ENCODE results near the gene OR8D4.

Gene OR8D4

DNA sequence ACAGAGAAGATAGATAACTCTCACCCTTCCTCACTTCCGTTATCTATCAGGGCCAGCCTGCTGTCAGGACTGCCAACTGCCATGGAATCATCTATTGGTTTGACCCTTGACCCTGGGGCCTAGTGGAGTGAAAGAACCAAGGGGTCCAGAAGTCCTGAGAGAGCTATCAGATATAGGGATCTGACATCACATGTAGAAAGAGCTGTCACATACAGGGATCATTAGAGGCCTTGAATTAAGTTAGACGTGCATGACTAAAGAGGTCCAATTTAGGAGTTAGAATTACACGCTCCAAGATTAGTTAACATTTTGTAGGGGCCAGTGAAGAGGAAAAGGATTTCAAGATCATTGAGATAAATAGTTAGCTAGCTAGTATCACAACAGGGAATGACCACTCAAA lies 16.4 kb upstream of the OR8D4 start, which contains the start of gene TMEM225:
Gene TMEM225, minus strand, starts transcription at position 101 of the 400 bp plus-strand sequence. CDS start 245 bp downstream, outside the sequence.
- H3K4me3 ChIP-seq (ENCODE audit: control insufficient read depth, low read depth, low read length): no peak within 1 kb of the TSS

DNA sequence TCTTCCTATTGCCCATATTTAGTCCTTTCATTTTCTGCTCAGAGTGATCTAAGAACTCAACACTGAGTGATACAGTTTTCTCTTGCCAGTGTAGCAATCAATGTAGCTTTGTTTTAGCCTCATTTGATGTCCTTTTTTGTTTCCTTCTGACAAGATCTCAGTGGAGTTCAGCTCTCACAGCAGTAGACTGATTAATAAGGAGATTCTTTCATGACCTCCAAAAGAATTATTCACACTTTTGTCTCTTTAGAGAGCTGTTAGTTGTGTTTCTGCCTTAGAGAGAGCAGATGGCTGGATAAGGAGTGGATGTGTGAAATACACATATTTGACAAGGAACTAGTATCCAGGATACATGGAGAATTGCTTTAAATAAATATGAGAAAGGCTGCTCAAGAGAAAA lies 9.9 kb upstream of the OR8D4 start:
- TF ChIP-seq, protein P1, sequence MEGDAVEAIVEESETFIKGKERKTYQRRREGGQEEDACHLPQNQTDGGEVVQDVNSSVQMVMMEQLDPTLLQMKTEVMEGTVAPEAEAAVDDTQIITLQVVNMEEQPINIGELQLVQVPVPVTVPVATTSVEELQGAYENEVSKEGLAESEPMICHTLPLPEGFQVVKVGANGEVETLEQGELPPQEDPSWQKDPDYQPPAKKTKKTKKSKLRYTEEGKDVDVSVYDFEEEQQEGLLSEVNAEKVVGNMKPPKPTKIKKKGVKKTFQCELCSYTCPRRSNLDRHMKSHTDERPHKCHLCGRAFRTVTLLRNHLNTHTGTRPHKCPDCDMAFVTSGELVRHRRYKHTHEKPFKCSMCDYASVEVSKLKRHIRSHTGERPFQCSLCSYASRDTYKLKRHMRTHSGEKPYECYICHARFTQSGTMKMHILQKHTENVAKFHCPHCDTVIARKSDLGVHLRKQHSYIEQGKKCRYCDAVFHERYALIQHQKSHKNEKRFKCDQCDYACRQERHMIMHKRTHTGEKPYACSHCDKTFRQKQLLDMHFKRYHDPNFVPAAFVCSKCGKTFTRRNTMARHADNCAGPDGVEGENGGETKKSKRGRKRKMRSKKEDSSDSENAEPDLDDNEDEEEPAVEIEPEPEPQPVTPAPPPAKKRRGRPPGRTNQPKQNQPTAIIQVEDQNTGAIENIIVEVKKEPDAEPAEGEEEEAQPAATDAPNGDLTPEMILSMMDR (IDR thresholded peaks at IDR 0.05; ENCODE audit: control insufficient read depth, insufficient read depth, low read depth, low read length, missing control alignments): no peak
- no peak overlapping the region for H3K4me3 ChIP-seq (ENCODE audit: control insufficient read depth, low read depth, low read length)
- DNase-seq (ENCODE audit: low read depth): no peak

More for the DNA sequence above, 16.4 kb upstream of the OR8D4 start, which contains the start of gene TMEM225:
- DNase-seq (ENCODE audit: low read depth): no peak
- TF ChIP-seq, protein P1 (IDR thresholded peaks at IDR 0.05; ENCODE audit: control insufficient read depth, insufficient read depth, low read depth, low read length, missing control alignments): no peak

DNA sequence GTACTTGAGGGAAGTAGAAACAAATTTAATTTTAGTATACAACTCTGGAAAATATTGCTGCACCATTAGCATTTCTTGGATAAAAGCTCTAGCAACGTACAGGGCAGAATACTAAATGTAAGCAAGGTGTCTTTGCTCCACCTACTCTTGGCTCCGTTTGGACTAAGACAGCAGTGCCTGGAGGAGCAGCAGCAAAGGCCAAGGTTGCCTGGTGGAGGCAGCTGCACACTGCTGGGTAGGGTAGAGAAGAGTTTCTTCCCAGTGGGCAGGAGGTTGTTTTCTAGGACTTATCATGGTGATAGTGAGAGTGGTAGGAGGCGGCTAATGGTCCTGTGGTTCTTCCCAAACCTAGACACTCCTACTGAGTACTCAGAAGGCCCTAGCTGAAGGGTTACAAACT lies 2.2 kb upstream of the OR8D4 start:
- DNase-seq (ENCODE audit: low read depth): no peak
- no peak overlapping the region for H3K4me3 ChIP-seq (ENCODE audit: control insufficient read depth, low read depth, low read length)
- TF ChIP-seq, protein P1 (IDR thresholded peaks at IDR 0.05; ENCODE audit: control insufficient read depth, insufficient read depth, low read depth, low read length, missing control alignments): no peak

DNA sequence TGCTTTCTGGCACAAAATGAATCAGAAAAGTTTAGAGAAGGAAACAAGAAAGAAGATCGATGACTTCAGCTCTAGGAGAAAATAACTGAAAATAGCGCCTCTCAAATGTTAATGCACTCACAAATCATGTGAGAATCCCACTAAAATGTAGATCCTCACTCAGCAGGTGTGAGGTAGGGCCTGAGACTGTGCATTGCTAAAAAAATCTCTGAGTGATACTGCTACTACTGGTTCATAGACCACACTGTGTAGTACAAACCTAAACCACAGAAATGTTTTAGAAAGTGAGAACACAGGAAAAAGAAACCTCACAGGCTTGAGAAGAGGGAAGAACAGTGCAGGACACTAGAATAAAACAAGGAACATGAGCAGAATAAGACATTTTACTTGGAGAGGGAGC lies 2.0 kb downstream of the OR8D4 start:
- DNase-seq (ENCODE audit: low read depth): no peak
- no peak overlapping the region for H3K4me3 ChIP-seq (ENCODE audit: control insufficient read depth, low read depth, low read length)
- TF ChIP-seq, protein P1 (IDR thresholded peaks at IDR 0.05; ENCODE audit: control insufficient read depth, insufficient read depth, low read depth, low read length, missing control alignments): no peak

DNA sequence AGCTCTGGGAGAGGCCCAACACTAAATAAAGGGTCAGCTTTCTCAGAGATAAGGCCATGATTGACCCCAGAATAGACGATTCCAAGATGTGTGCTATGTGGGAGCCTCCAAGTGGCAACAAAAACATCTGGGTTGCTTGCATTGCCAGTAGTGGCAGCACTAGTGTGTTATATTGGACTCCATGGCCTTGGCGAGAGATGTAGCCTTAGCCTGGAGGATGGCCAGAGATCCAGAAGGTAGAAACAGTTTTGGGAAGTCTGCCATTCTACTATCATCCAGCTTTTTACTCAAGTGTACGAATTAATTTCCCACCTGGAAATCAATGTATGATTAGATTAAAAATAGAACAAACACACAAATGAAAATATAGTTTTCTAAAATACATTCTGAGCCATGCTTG lies 3.0 kb downstream of the OR8D4 start:
- TF ChIP-seq, protein P1 (IDR thresholded peaks at IDR 0.05; ENCODE audit: control insufficient read depth, insufficient read depth, low read depth, low read length, missing control alignments): no peak
- no peak overlapping the region for H3K4me3 ChIP-seq (ENCODE audit: control insufficient read depth, low read depth, low read length)

DNA sequence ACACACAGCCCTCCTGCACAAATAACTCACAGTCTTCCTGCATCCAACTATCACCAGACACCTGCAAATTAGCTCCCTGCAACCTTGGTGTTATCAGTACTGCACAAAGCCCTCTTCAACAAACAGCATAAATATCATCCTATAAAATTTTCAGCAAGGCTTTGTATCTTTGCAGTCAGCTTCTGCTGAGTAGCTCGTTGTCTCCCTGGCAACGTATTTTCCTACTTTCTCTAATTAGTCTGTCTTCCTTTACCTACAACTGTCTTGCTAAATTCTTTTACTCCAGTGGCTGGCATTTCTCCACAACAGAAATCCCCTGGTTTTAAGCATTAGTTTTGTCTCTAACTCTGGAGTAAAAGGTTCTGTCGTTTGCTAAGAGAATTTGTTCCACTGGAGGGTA lies 3.9 kb downstream of the OR8D4 start:
- no peak overlapping the region for H3K4me3 ChIP-seq (ENCODE audit: control insufficient read depth, low read depth, low read length)
- DNase-seq (ENCODE audit: low read depth): no peak
- TF ChIP-seq, protein P1 (IDR thresholded peaks at IDR 0.05; ENCODE audit: control insufficient read depth, insufficient read depth, low read depth, low read length, missing control alignments): no peak

More for the DNA sequence above, 3.0 kb downstream of the OR8D4 start:
- no peak for DNase-seq (ENCODE audit: low read depth)

DNA sequence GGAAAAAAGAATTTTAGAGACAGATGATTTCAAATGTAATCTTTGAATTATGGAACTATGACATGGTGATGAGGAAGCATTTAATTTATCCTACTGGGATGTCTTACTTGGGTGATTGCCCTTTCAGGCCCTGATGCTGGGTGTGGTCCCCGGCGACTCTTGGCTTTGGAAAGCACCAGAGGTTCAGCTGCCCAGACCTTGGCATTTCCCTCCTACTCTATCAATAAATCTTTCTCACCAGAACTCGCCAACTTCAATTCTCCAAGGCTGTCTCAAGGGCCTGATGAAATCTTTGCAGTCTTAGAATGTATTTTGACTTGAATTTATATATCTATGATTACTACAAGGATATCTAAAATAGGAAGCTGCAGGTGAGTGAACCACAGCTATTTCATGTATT lies 19.0 kb downstream of the OR8D4 start:
- DNase-seq (ENCODE audit: low read depth): no peak
- no peak overlapping the region for H3K4me3 ChIP-seq (ENCODE audit: control insufficient read depth, low read depth, low read length)
- TF ChIP-seq, protein P1 (IDR thresholded peaks at IDR 0.05; ENCODE audit: control insufficient read depth, insufficient read depth, low read depth, low read length, missing control alignments): no peak

All from AG09309 (cell line).